ENCODE measurements around the gene PRR5L.

PRR5L gene

GRCh38 chr11:36352922-36353321 is 56.8 kb downstream of the PRR5L start:
- Histone ChIP-seq H3K4me1 (ENCODE audit: low read depth, poor library complexity, severe bottlenecking) (peaks cover 23% of the 10 kb centered on the region), H3K27me3 (ENCODE audit: insufficient read depth, low read depth) (no peaks in the 10 kb centered on the region; the same call in 1 of the 2 replicates), H3K9ac (no peak overlapping the region), H3K79me2 (ENCODE audit: insufficient read depth, low read depth) (no peaks in the 10 kb centered on the region), H4K20me1 (ENCODE audit: insufficient read depth) (no peaks in the 10 kb centered on the region), H3K4me2 (no peak overlapping the region), H3K27ac (no peak overlapping the region), H2AFZ (ENCODE audit: low read depth) (no peak overlapping the region), H3K36me3 (ENCODE audit: insufficient read depth) (no peaks in the 10 kb centered on the region), H3K4me3 (IDR thresholded peaks at IDR 0.05; ENCODE audit: insufficient read depth, low read depth, low read length) (no peak overlapping the region)
- no peak for TF ChIP-seq CTCF (conservative IDR thresholded peaks at IDR 0.05; ENCODE audit: low read depth, low read length)

GRCh38 chr11:36354221-36355003 is 58.3 kb downstream of the PRR5L start:
- Histone ChIP-seq H3K36me3 (ENCODE audit: insufficient read depth) (no peaks in the 10 kb centered on the region), H2AFZ (ENCODE audit: low read depth) (no peak overlapping the region), H3K79me2 (ENCODE audit: insufficient read depth, low read depth) (no peaks in the 10 kb centered on the region), H3K9ac (no peak overlapping the region), H3K4me3 (IDR thresholded peaks at IDR 0.05; ENCODE audit: insufficient read depth, low read depth, low read length) (no peak overlapping the region), H3K4me1 (ENCODE audit: low read depth, poor library complexity, severe bottlenecking) (peaks cover 23% of the 10 kb centered on the region), H4K20me1 (ENCODE audit: insufficient read depth) (no peaks in the 10 kb centered on the region), H3K27me3 (ENCODE audit: insufficient read depth, low read depth) (no peaks in the 10 kb centered on the region; the same call in 1 of the 2 replicates), H3K4me2 (peak overlapping the region; percentile 55), H3K27ac (no peak overlapping the region)
- TF ChIP-seq CTCF (conservative IDR thresholded peaks at IDR 0.05; ENCODE audit: low read depth, low read length), result no peak

GRCh38 chr11:36356201-36356600 is 60.1 kb downstream of the PRR5L start:
- Histone ChIP-seq H3K4me1 (ENCODE audit: low read depth, poor library complexity, severe bottlenecking) (peaks cover 23% of the 10 kb centered on the region), H3K27me3 (ENCODE audit: insufficient read depth, low read depth) (no peaks in the 10 kb centered on the region; the same call in 1 of the 2 replicates), H3K36me3 (ENCODE audit: insufficient read depth) (no peaks in the 10 kb centered on the region), H3K79me2 (ENCODE audit: insufficient read depth, low read depth) (no peaks in the 10 kb centered on the region), H3K4me2 (no peak overlapping the region), H2AFZ (ENCODE audit: low read depth) (no peak overlapping the region), H4K20me1 (ENCODE audit: insufficient read depth) (no peaks in the 10 kb centered on the region), H3K4me3 (IDR thresholded peaks at IDR 0.05; ENCODE audit: insufficient read depth, low read depth, low read length) (no peak overlapping the region), H3K9ac (no peak overlapping the region), H3K27ac (no peak overlapping the region)
- no peak for TF ChIP-seq CTCF (conservative IDR thresholded peaks at IDR 0.05; ENCODE audit: low read depth, low read length)

GRCh38 chr11:36357831-36358230 is 61.7 kb downstream of the PRR5L start:
- Histone ChIP-seq H3K27me3 (ENCODE audit: insufficient read depth, low read depth) (no peaks in the 10 kb centered on the region; the same call in 1 of the 2 replicates), H3K4me1 (ENCODE audit: low read depth, poor library complexity, severe bottlenecking) (peaks cover 27% of the 10 kb centered on the region), H3K4me2 (no peak overlapping the region), H3K9ac (no peak overlapping the region), H3K36me3 (ENCODE audit: insufficient read depth) (no peaks in the 10 kb centered on the region), H3K79me2 (ENCODE audit: insufficient read depth, low read depth) (no peaks in the 10 kb centered on the region), H4K20me1 (ENCODE audit: insufficient read depth) (no peaks in the 10 kb centered on the region), H3K4me3 (IDR thresholded peaks at IDR 0.05; ENCODE audit: insufficient read depth, low read depth, low read length) (no peak overlapping the region), H2AFZ (ENCODE audit: low read depth) (no peak overlapping the region), H3K27ac (no peak overlapping the region)
- TF ChIP-seq CTCF (conservative IDR thresholded peaks at IDR 0.05; ENCODE audit: low read depth, low read length), result no peak

Measured in KMS-11 (cell line).